ENCODE results near the gene CBLN3.

CBLN3 gene

GRCh38 chr14:24406416-24406815 lies 23.1 kb downstream of the CBLN3 start:
- Histone ChIP-seq H3K9me3 (ENCODE audit: insufficient read depth, low read depth, low read length) (no peaks in the 10 kb centered on the region), H3K9ac (ENCODE audit: low read depth, low read length) (no peak overlapping the region), H3K27ac (ENCODE audit: low read length) (no peak overlapping the region), H3K4me1 (ENCODE audit: insufficient read depth, low read length) (no peaks in the 10 kb centered on the region), H3K36me3 (ENCODE audit: insufficient read depth, low read depth, low read length) (no peaks in the 10 kb centered on the region), H3K4me3 (ENCODE audit: low read length) (no peak overlapping the region), H3K27me3 (ENCODE audit: insufficient read depth, low read length) (no peaks in the 10 kb centered on the region)

- peaks cover under 1% of the 10 kb centered on the region; the same call in 1 of the 2 replicates for H3K4me1 ChIP-seq (ENCODE audit: insufficient read depth, low read length)
- no peak overlapping the region for H3K27ac ChIP-seq (ENCODE audit: low read length)
- no peaks in the 10 kb centered on the region for H3K9me3 ChIP-seq (ENCODE audit: insufficient read depth, low read depth, low read length)
- H3K4me3 ChIP-seq (ENCODE audit: low read length), result no peak overlapping the region
- H3K9ac ChIP-seq (ENCODE audit: low read depth, low read length), result no peak overlapping the region
- H3K27me3 ChIP-seq (ENCODE audit: insufficient read depth, low read length), result peaks cover 7% of the 10 kb centered on the region
- no peaks in the 10 kb centered on the region for H3K36me3 ChIP-seq (ENCODE audit: insufficient read depth, low read depth, low read length)
Measured at GRCh38 chr14:24404814-24405213, 24.7 kb downstream of the CBLN3 start.

GRCh38 chr14:24403294-24403998 lies 26.0 kb downstream of the CBLN3 start:
- Histone ChIP-seq H3K27me3 (ENCODE audit: insufficient read depth, low read length) (peaks cover 13% of the 10 kb centered on the region), H3K9ac (ENCODE audit: low read depth, low read length) (no peak overlapping the region), H3K27ac (ENCODE audit: low read length) (no peak overlapping the region), H3K4me1 (ENCODE audit: insufficient read depth, low read length) (peaks cover 5% of the 10 kb centered on the region; the same call in 1 of the 2 replicates), H3K36me3 (ENCODE audit: insufficient read depth, low read depth, low read length) (no peaks in the 10 kb centered on the region), H3K4me3 (ENCODE audit: low read length) (no peak overlapping the region), H3K9me3 (ENCODE audit: insufficient read depth, low read depth, low read length) (no peaks in the 10 kb centered on the region)

GRCh38 chr14:24401810-24402702 lies 27.4 kb downstream of the CBLN3 start:
- H3K4me3 ChIP-seq (ENCODE audit: low read length), result no peak overlapping the region
- no peak overlapping the region for H3K9ac ChIP-seq (ENCODE audit: low read depth, low read length)
- H3K27ac ChIP-seq (ENCODE audit: low read length), result no peak overlapping the region
- H3K4me1 ChIP-seq (ENCODE audit: insufficient read depth, low read length), result peaks cover 11% of the 10 kb centered on the region
- no peaks in the 10 kb centered on the region for H3K36me3 ChIP-seq (ENCODE audit: insufficient read depth, low read depth, low read length)
- H3K9me3 ChIP-seq (ENCODE audit: insufficient read depth, low read depth, low read length), result no peaks in the 10 kb centered on the region
- peaks cover 13% of the 10 kb centered on the region for H3K27me3 ChIP-seq (ENCODE audit: insufficient read depth, low read length)

GRCh38 chr14:24399999-24400718 lies 29.3 kb downstream of the CBLN3 start:
- H3K4me3 ChIP-seq (ENCODE audit: low read length), result peak overlapping the region; percentile 79
- no peaks in the 10 kb centered on the region for H3K36me3 ChIP-seq (ENCODE audit: insufficient read depth, low read depth, low read length)
- H3K27ac ChIP-seq (ENCODE audit: low read length), result no peak overlapping the region
- H3K27me3 ChIP-seq (ENCODE audit: insufficient read depth, low read length), result peaks cover 13% of the 10 kb centered on the region
- H3K9me3 ChIP-seq (ENCODE audit: insufficient read depth, low read depth, low read length), result no peaks in the 10 kb centered on the region
- peaks cover 11% of the 10 kb centered on the region for H3K4me1 ChIP-seq (ENCODE audit: insufficient read depth, low read length)
- peak overlapping the region; percentile 64; the same call in 1 of the 2 replicates for H3K9ac ChIP-seq (ENCODE audit: low read depth, low read length)

- no peak overlapping the region for H3K27ac ChIP-seq (ENCODE audit: low read length)
- peaks cover 13% of the 10 kb centered on the region for H3K27me3 ChIP-seq (ENCODE audit: insufficient read depth, low read length)
- H3K9me3 ChIP-seq (ENCODE audit: insufficient read depth, low read depth, low read length), result no peaks in the 10 kb centered on the region
- H3K9ac ChIP-seq (ENCODE audit: low read depth, low read length), result peak overlapping the region; percentile 64; the same call in 1 of the 2 replicates
- H3K4me3 ChIP-seq (ENCODE audit: low read length), result peak overlapping the region; percentile 79
- peaks cover 11% of the 10 kb centered on the region for H3K4me1 ChIP-seq (ENCODE audit: insufficient read depth, low read length)
- H3K36me3 ChIP-seq (ENCODE audit: insufficient read depth, low read depth, low read length), result no peaks in the 10 kb centered on the region
Measured at GRCh38 chr14:24399447-24399822, 30.0 kb downstream of the CBLN3 start.

- Histone ChIP-seq H3K27me3 (ENCODE audit: insufficient read depth, low read length) (peaks cover 13% of the 10 kb centered on the region), H3K36me3 (ENCODE audit: insufficient read depth, low read depth, low read length) (no peaks in the 10 kb centered on the region), H3K4me3 (ENCODE audit: low read length) (peak within 1 kb of the TSS; percentile 79), H3K9me3 (ENCODE audit: insufficient read depth, low read depth, low read length) (no peaks in the 10 kb centered on the region), H3K27ac (ENCODE audit: low read length) (peak within 1 kb of the TSS; percentile 74), H3K4me1 (ENCODE audit: insufficient read depth, low read length) (peaks cover 11% of the 10 kb centered on the region), H3K9ac (ENCODE audit: low read depth, low read length) (peak within 1 kb of the TSS; percentile 64; the same call in 1 of the 2 replicates)
Measured at GRCh38 chr14:24398653-24399446, 30.6 kb downstream of the CBLN3 start, which contains the start of gene NYNRIN. NYNRIN (plus strand) TSS chr14:24399003; CDS start chr14:24399247, 244 bp downstream.

GRCh38 chr14:24398293-24398652 lies 31.2 kb downstream of the CBLN3 start:
- Histone ChIP-seq H3K27ac (ENCODE audit: low read length) (peak overlapping the region; percentile 74), H3K4me3 (ENCODE audit: low read length) (peak overlapping the region; percentile 79; the same call in 1 of the 2 replicates)

GRCh38 chr14:24397639-24398292 lies 31.7 kb downstream of the CBLN3 start:
- Histone ChIP-seq H3K9me3 (ENCODE audit: insufficient read depth, low read depth, low read length) (no peaks in the 10 kb centered on the region), H3K9ac (ENCODE audit: low read depth, low read length) (no peak overlapping the region; the same call in 1 of the 2 replicates), H3K4me1 (ENCODE audit: insufficient read depth, low read length) (peaks cover 11% of the 10 kb centered on the region), H3K27ac (ENCODE audit: low read length) (peak overlapping the region; percentile 74), H3K36me3 (ENCODE audit: insufficient read depth, low read depth, low read length) (no peaks in the 10 kb centered on the region), H3K27me3 (ENCODE audit: insufficient read depth, low read length) (peaks cover 13% of the 10 kb centered on the region), H3K4me3 (ENCODE audit: low read length) (peak overlapping the region; percentile 79; the same call in 1 of the 2 replicates)

More at GRCh38 chr14:24398293-24398652, 31.2 kb downstream of the CBLN3 start:
- Histone ChIP-seq H3K4me1 (ENCODE audit: insufficient read depth, low read length) (peaks cover 11% of the 10 kb centered on the region), H3K36me3 (ENCODE audit: insufficient read depth, low read depth, low read length) (no peaks in the 10 kb centered on the region), H3K9me3 (ENCODE audit: insufficient read depth, low read depth, low read length) (no peaks in the 10 kb centered on the region), H3K9ac (ENCODE audit: low read depth, low read length) (no peak overlapping the region; the same call in 1 of the 2 replicates), H3K27me3 (ENCODE audit: insufficient read depth, low read length) (peaks cover 13% of the 10 kb centered on the region)
